Stimulated activated CD4-positive, alpha-beta T cell treated with anti-CD3 and anti-CD28 coated beads, TNF-alpha, amount 100 ng/mL, for 4 hours (primary cell): Measurements from ENCODE around the gene TCF7.

Experiments used
- DNase-seq, 3 experiments: peaks; one replicate each; pipeline ENCODE4 v3.0.0-alpha.2; 2020; ENCODE audit warnings: low read depth in 3 of 3

Gene TCF7

GRCh38 chr5:134113363-134113889 is 1.1 kb upstream of the TCF7 start:
- no peak for DNase-seq

- peak in 2 of 3 experiments; percentile 74 to 78 for DNase-seq
These were observed 665 bp downstream of the TCF7 start for GRCh38 chr5:134114886-134115805.

GRCh38 chr5:134115806-134116175 is 1.3 kb downstream of the TCF7 start:
- DNase-seq: no peak

GRCh38 chr5:134116286-134116685 is 1.8 kb downstream of the TCF7 start:
- no peak for DNase-seq

- no peak for DNase-seq
These were observed 2.6 kb downstream of the TCF7 start for GRCh38 chr5:134116789-134117761.

- no peak for DNase-seq
These were observed 3.8 kb downstream of the TCF7 start for GRCh38 chr5:134118212-134118835.

- DNase-seq: no peak
These were observed 5.2 kb downstream of the TCF7 start for GRCh38 chr5:134119720-134120119.

GRCh38 chr5:134120386-134121138 is 6.1 kb downstream of the TCF7 start:
- DNase-seq: no peak

GRCh38 chr5:134122530-134122929 is 8.0 kb downstream of the TCF7 start:
- no peak for DNase-seq

GRCh38 chr5:134123360-134123759 is 8.9 kb downstream of the TCF7 start:
- no peak for DNase-seq

- DNase-seq: no peak
These were observed 10.0 kb downstream of the TCF7 start for GRCh38 chr5:134124289-134125038.

- DNase-seq: no peak
These were observed 10.8 kb downstream of the TCF7 start for GRCh38 chr5:134125039-134126015.

GRCh38 chr5:134127376-134127861 is 12.9 kb downstream of the TCF7 start:
- DNase-seq: no peak

GRCh38 chr5:134127988-134128647 is 13.6 kb downstream of the TCF7 start:
- no peak for DNase-seq

GRCh38 chr5:134128648-134128995 is 14.1 kb downstream of the TCF7 start:
- no peak for DNase-seq

GRCh38 chr5:134129411-134130238 is 15.1 kb downstream of the TCF7 start:
- DNase-seq: no peak

GRCh38 chr5:134130239-134130945 is 15.9 kb downstream of the TCF7 start:
- DNase-seq: no peak
